HepG2 (cell line): Measurements from ENCODE around the gene VCAM1.

Experiments used
- BCL6 ChIP-seq: IDR thresholded peaks from 2 replicates; pipeline ENCODE4 v1.6.1; 2016; ENCODE audit warnings: missing genetic modification reagents, missing compliant biosample characterization
- BRCA1 ChIP-seq: sonication (generic); formaldehyde crosslinking; IDR thresholded peaks from 2 replicates; pipeline ENCODE4 v1.4.0; 2020; ENCODE audit warnings: missing genetic modification reagents
- MTF2 ChIP-seq: sonication (generic); formaldehyde crosslinking; IDR thresholded peaks from 2 replicates; pipeline ENCODE4 v1.5.0; 2020; ENCODE audit warnings: missing genetic modification reagents, borderline replicate concordance
- MYNN ChIP-seq: sonication (generic); formaldehyde crosslinking; IDR thresholded peaks from 2 replicates; pipeline ENCODE4 v1.4.0; 2020; ENCODE audit warnings: mild to moderate bottlenecking, low read depth, missing genetic modification reagents
- NCOR1 ChIP-seq: fragments of 200-600 bp; sonication (generic); IDR thresholded peaks from 2 replicates; pipeline ENCODE4 v1.7.0; 2017; ENCODE audit warnings: antibody characterized with exemption, low read length, borderline replicate concordance
- NFIC ChIP-seq: IDR thresholded peaks from 2 replicates; pipeline ENCODE4 v1.6.1; 2012; ENCODE audit warnings: mild to moderate bottlenecking, low read length, inconsistent platforms
- POLR2AphosphoS5 ChIP-seq: IDR thresholded peaks from 2 replicates; pipeline ENCODE4 v1.6.1; 2012; ENCODE audit warnings: low read depth, low read length
- SMC3 ChIP-seq: IDR thresholded peaks from 2 replicates; pipeline ENCODE4 v1.6.1; 2011; ENCODE audit warnings: low read length, improper control_type of control experiment
- TP53 ChIP-seq: sonication (generic); formaldehyde crosslinking; conservative IDR thresholded peaks from 2 replicates; pipeline ENCODE4 v1.4.0; 2020; ENCODE audit warnings: missing genetic modification reagents
- ZBTB33 ChIP-seq: sonication (generic); formaldehyde crosslinking; IDR thresholded peaks from 2 replicates; pipeline ENCODE4 v1.4.0; 2020; ENCODE audit warnings: missing genetic modification reagents
- TF ChIP-seq, protein P1 (sequence below), 2 experiments: IDR thresholded peaks; 2 replicates each; pipeline ENCODE4 v1.6.1; 2011 to 2012; ENCODE audit warnings: low read length in 2 of 2, borderline replicate concordance in 1 of 2, low read depth in 1 of 2, mild to moderate bottlenecking in 1 of 2, moderate library complexity in 1 of 2

GRCh38 chr1:100786870-100787269 is 67.3 kb downstream of the VCAM1 start:
- no peak for TF ChIP-seq MYNN (CRISPR knock-in tag)
- no peak for TF ChIP-seq NFIC
- no peak for TF ChIP-seq SMC3
- no peak for TF ChIP-seq NCOR1
- TF ChIP-seq TP53 (CRISPR knock-in tag), result no peak
- TF ChIP-seq BCL6, result no peak
- TF ChIP-seq, protein P1, sequence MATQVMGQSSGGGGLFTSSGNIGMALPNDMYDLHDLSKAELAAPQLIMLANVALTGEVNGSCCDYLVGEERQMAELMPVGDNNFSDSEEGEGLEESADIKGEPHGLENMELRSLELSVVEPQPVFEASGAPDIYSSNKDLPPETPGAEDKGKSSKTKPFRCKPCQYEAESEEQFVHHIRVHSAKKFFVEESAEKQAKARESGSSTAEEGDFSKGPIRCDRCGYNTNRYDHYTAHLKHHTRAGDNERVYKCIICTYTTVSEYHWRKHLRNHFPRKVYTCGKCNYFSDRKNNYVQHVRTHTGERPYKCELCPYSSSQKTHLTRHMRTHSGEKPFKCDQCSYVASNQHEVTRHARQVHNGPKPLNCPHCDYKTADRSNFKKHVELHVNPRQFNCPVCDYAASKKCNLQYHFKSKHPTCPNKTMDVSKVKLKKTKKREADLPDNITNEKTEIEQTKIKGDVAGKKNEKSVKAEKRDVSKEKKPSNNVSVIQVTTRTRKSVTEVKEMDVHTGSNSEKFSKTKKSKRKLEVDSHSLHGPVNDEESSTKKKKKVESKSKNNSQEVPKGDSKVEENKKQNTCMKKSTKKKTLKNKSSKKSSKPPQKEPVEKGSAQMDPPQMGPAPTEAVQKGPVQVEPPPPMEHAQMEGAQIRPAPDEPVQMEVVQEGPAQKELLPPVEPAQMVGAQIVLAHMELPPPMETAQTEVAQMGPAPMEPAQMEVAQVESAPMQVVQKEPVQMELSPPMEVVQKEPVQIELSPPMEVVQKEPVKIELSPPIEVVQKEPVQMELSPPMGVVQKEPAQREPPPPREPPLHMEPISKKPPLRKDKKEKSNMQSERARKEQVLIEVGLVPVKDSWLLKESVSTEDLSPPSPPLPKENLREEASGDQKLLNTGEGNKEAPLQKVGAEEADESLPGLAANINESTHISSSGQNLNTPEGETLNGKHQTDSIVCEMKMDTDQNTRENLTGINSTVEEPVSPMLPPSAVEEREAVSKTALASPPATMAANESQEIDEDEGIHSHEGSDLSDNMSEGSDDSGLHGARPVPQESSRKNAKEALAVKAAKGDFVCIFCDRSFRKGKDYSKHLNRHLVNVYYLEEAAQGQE (IDR thresholded peaks at IDR 0.05; ENCODE audit: borderline replicate concordance in 1 of 2, low read depth in 1 of 2, low read length in 2 of 2), result no peak
- no peak for TF ChIP-seq ZBTB33
- no peak for TF ChIP-seq MTF2 (CRISPR knock-in tag)
- no peak for TF ChIP-seq POLR2AphosphoS5
- no peak for TF ChIP-seq BRCA1 (CRISPR knock-in tag)
